ENCODE data around the gene NTRK1.

- no peak for TF ChIP-seq EZH2 (IDR thresholded peaks at IDR 0.05; ENCODE audit: borderline replicate concordance, low read length)
- TF ChIP-seq, protein P1, sequence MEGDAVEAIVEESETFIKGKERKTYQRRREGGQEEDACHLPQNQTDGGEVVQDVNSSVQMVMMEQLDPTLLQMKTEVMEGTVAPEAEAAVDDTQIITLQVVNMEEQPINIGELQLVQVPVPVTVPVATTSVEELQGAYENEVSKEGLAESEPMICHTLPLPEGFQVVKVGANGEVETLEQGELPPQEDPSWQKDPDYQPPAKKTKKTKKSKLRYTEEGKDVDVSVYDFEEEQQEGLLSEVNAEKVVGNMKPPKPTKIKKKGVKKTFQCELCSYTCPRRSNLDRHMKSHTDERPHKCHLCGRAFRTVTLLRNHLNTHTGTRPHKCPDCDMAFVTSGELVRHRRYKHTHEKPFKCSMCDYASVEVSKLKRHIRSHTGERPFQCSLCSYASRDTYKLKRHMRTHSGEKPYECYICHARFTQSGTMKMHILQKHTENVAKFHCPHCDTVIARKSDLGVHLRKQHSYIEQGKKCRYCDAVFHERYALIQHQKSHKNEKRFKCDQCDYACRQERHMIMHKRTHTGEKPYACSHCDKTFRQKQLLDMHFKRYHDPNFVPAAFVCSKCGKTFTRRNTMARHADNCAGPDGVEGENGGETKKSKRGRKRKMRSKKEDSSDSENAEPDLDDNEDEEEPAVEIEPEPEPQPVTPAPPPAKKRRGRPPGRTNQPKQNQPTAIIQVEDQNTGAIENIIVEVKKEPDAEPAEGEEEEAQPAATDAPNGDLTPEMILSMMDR (IDR thresholded peaks at IDR 0.05; ENCODE audit: low read length) = no peak
These were observed at the start of gene NTRK1 for GRCh38 chr1:156860628-156861423.
